Prostate gland (tissue), 2 donors: ENCODE results near the gene ZHX3. TPM values are rescaled to one million over a fixed set of nuclear protein-coding genes. Genes with fewer than 3 reads are reported as not detected.

Source experiments
- DNase-seq: peaks from one replicate; pipeline ENCODE4 v3.0.0-alpha.2; 2019; ENCODE audit warnings: low spot score
- H3K27ac ChIP-seq, 2 donors: fragments of 200-600 bp; sonication (generic); 2 replicates each; pipeline ENCODE4 v1.5.1; 2017 to 2019
- H3K27me3 ChIP-seq: fragments of 200-600 bp; sonication (generic); replicated peaks from 2 replicates; pipeline ENCODE4 v1.5.1; 2019; ENCODE audit not compliant: insufficient read depth
- H3K36me3 ChIP-seq, 2 donors: fragments of 200-600 bp; sonication (generic); 1 replicate in 1 of 2; 2 replicates in 1 of 2; pipeline versions ENCODE4 v1.5.1 to v1.8.1; 2017 to 2019
- H3K4me1 ChIP-seq: fragments of 200-600 bp; sonication (generic); replicated peaks from 2 replicates; pipeline ENCODE4 v1.5.1; 2019
- H3K4me3 ChIP-seq, 2 donors: fragments of 200-600 bp; sonication (generic); 2 replicates each; pipeline ENCODE4 v1.5.1; 2017 to 2019
- H3K9me3 ChIP-seq: fragments of 200-600 bp; sonication (generic); 2 replicates; pipeline ENCODE4 v1.5.1; 2017
- POLR2A ChIP-seq: fragments of 450-650 bp; IDR thresholded peaks from one replicate; pipeline ENCODE4 v1.6.1; 2016; ENCODE audit warnings: antibody characterized with exemption, mild to moderate bottlenecking
- POLR2AphosphoS5 ChIP-seq: sonication (generic); formaldehyde crosslinking; IDR thresholded peaks from one replicate; pipeline ENCODE4 v1.6.1; 2017; ENCODE audit warnings: antibody characterized with exemption
- WGBS: methylation state at CpG from one replicate; pipeline ENCODE4 v1.1.5; 2018; 5-methylcytosine and 5-hydroxymethylcytosine counted together
- intact Hi-C: fragments of 100-400 bp; cut with DNase I; formaldehyde crosslinking; loops from one replicate; pipeline ENCODE4 v1.14.2; 2022
- total RNA-seq, 2 donors: library from RNA; depleted of rRNA; stranded (reverse); fragments of >200 nt; gene quantifications; one replicate each; pipeline ENCODE4 v1.1.0, GENCODE V29; 2016
- TF ChIP-seq, protein P1 (sequence below), 4 experiments: fragments of 200-600 bp in 2 of 4; fragments of 450-650 bp in 2 of 4; sonication (generic) in 2 of 4; IDR thresholded peaks; 1 replicate in 3 of 4; 2 replicates in 1 of 4; pipeline ENCODE4 v1.5.1; 2016 to 2019; ENCODE audit warnings: antibody characterized with exemption in 4 of 4, mild to moderate bottlenecking in 2 of 4, moderate library complexity in 2 of 4

Gene ZHX3
- total RNA-seq, 2 donors from 2014 or later = 24.9 to 42.6 TPM

DNA sequence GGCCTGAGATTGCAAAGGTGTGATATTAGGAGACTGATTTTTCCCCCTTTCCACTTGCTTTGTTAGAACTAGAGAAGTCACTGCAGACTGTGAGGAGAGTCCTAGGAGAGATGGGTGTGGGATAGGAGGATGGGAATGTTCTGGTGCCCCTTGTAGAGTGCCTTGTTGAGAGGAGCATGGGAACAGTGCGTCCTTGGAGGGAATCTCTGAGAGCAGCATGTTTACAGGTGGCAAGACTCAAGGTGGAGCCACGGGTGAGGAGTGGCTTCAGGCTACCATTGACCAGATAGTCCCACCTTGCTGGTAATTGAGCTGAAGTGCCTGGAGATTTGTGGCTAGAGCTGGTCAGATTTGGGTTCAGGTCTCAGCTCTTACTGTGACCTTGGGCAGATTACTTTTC, 174.2 kb downstream of the ZHX3 start:
- Histone ChIP-seq H3K36me3 (no peaks in the 10 kb centered on the region), H3K27me3 (no peaks in the 10 kb centered on the region), H3K4me1 (peaks cover 9% of the 10 kb centered on the region), H3K27ac (no peak overlapping the region), H3K4me3 (no peak overlapping the region), H3K9me3 (no peaks in the 10 kb centered on the region)
- no peak for DNase-seq
- WGBS = 50% methylated on average over 2 of the region's 2 CpGs
- TF ChIP-seq, protein P1, sequence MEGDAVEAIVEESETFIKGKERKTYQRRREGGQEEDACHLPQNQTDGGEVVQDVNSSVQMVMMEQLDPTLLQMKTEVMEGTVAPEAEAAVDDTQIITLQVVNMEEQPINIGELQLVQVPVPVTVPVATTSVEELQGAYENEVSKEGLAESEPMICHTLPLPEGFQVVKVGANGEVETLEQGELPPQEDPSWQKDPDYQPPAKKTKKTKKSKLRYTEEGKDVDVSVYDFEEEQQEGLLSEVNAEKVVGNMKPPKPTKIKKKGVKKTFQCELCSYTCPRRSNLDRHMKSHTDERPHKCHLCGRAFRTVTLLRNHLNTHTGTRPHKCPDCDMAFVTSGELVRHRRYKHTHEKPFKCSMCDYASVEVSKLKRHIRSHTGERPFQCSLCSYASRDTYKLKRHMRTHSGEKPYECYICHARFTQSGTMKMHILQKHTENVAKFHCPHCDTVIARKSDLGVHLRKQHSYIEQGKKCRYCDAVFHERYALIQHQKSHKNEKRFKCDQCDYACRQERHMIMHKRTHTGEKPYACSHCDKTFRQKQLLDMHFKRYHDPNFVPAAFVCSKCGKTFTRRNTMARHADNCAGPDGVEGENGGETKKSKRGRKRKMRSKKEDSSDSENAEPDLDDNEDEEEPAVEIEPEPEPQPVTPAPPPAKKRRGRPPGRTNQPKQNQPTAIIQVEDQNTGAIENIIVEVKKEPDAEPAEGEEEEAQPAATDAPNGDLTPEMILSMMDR (IDR thresholded peaks at IDR 0.05) = no peak
- TF ChIP-seq POLR2AphosphoS5 (no peak), POLR2A (no peak)
- intact Hi-C loops = no loop called here

DNA sequence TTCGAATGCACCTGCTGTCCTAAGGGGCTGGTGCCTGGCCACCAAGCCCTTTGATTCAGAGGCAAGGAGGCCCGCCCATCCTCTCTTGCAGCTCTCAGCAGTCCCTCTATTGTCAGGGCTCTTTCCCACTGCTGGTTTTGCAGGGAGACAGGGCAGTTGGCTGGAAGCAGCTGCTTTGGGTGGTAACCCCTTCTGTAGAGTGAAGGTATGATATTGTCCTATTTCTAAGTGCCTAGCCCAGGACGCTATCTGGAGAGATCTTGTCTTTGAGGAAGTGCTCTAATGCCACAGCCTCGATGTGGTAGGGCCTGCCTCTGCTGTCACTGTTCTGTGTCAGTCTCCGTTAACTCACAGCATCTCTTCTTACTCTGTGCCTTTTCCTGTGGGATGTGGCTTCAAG, 174.6 kb downstream of the ZHX3 start:
- no peak overlapping the region for H3K27ac ChIP-seq
- H3K4me1 ChIP-seq = peaks cover 9% of the 10 kb centered on the region
- H3K36me3 ChIP-seq = no peaks in the 10 kb centered on the region
- H3K4me3 ChIP-seq = no peak overlapping the region
- no peaks in the 10 kb centered on the region for H3K9me3 ChIP-seq
- intact Hi-C loops = no loop called here
- H3K27me3 ChIP-seq = no peaks in the 10 kb centered on the region
- no peak for DNase-seq
- WGBS = 43% methylated on average over 5 of the region's 5 CpGs
- TF ChIP-seq, protein P1 (IDR thresholded peaks at IDR 0.05) = no peak
- no peak for TF ChIP-seq POLR2AphosphoS5
- TF ChIP-seq POLR2A = no peak

DNA sequence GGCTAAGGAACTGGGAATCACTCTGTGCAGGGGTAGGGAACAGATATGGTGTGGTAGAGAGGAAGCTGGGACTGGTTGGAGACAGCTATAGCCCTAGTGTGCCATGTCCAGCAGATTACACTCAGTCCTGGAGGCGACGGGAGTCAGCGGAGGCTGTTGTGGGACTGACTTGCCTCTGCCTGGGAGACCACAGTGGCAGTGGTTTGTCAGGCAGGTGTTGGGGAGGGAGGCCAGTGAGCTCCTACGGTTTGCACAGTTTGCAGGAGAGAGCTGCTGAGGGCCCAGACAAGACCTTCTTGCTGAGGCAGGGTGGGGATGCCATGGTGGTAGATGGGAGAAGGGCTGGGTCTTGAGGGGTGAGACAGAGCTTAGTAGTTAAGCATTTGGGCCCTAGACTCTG, 175.3 kb downstream of the ZHX3 start:
- no peak overlapping the region for H3K4me3 ChIP-seq
- no peaks in the 10 kb centered on the region for H3K27me3 ChIP-seq
- no peak for TF ChIP-seq POLR2AphosphoS5
- intact Hi-C loops = no loop called here
- peaks cover 9% of the 10 kb centered on the region for H3K4me1 ChIP-seq
- H3K36me3 ChIP-seq = no peaks in the 10 kb centered on the region
- WGBS = 87% methylated on average over 4 of the region's 4 CpGs
- peak overlapping the region in 1 of 2 donors; percentile 40 for H3K27ac ChIP-seq
- DNase-seq = no peak
- H3K9me3 ChIP-seq = no peaks in the 10 kb centered on the region

DNA sequence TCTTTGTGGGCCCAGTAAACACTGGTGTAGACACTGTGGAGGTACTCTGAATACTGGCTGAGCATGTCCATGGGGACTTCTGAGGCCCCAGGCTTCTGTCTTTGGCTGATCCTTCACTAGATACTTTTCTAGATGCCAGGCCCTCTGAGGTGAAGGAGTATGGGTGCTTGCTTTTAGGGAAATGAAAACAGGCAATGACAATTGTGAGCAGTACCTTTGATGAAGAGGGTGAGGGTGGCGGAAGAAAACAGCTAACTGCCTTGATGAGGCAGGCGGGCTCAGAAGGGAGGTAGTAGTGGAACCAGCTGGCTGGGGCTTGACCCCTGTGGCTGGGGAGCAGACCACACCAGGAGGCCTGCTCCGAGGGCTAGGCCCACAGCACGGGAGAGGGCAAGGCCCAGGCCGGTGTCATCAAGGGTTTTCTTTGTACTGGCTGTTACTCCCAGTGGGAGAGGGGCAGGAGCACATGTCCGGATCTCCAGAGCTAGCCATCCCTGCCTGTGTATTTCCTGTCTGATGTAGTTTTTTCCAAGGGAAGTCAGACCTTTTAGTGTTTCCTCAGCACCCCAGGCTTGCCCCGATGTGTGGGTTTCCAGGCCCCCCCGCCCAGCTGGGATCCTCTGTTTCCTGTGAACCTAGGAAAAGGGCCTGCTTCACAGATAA, 176.2 kb downstream of the ZHX3 start:
- H3K4me1 ChIP-seq = peaks cover 7% of the 10 kb centered on the region
- DNase-seq = no peak
- intact Hi-C loops = no loop called here
- TF ChIP-seq POLR2AphosphoS5 (no peak), POLR2A (no peak)
- TF ChIP-seq, protein P1 (IDR thresholded peaks at IDR 0.05) = no peak
- H3K27me3 ChIP-seq = no peaks in the 10 kb centered on the region
- H3K4me3 ChIP-seq = no peak overlapping the region
- peak overlapping the region; percentile 40 to 49 for H3K27ac ChIP-seq
- no peaks in the 10 kb centered on the region for H3K9me3 ChIP-seq
- WGBS = 44% methylated on average over 8 of the region's 8 CpGs
- no peaks in the 10 kb centered on the region for H3K36me3 ChIP-seq

DNA sequence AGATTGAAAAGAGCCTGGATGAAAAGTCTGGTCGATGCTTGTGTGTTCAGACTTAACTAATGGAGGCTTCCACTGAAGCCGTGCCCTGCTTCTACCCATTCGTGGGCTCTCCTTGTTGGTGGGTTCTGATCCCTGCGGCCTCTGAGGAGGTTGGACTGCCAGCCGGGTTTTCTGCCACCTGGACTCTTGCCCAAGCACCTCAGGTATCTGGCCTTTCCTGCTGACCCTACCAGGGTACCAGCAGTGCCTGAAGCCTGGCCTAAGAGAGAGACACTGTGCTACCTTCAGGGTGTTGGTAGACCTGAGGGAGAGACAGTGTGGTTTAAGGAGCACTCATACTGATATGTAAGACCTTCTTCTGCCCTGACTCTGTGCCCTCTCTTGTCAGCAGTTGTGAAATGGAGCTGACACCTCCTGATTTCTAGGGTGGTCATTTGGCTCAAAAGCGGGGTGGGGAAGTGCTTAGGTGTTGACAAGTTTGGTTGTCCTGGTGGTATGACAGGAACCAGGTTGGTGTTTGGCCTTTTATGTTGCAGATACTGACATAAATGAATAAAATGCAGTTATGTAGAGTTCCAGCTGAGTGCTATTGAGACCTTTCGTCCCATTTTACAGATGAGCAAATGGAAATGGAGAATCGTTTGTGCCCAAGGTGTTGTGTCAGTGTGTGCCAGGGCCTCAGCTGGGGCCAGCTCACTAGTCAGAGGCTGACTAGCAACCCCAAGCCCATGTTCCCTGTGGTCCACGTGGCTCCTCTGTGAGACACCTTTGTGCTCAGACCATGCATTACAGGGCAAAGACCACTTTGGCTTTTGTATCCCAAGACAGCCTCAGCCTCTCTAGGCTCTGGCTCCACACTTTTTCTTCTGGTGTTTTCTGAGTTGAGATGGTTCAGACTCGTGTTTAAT, 177.1 kb downstream of the ZHX3 start:
- Histone ChIP-seq H3K4me1 (peaks cover under 1% of the 10 kb centered on the region), H3K27ac (peak overlapping the region in 1 of 2 donors; percentile 40), H3K27me3 (no peaks in the 10 kb centered on the region), H3K4me3 (no peak overlapping the region), H3K36me3 (no peaks in the 10 kb centered on the region), H3K9me3 (no peaks in the 10 kb centered on the region)
- DNase-seq = no peak
- intact Hi-C loops = no loop called here
- WGBS = 56% methylated on average over 10 of the region's 10 CpGs
- TF ChIP-seq POLR2AphosphoS5 (no peak), POLR2A (no peak)
- TF ChIP-seq, protein P1 (IDR thresholded peaks at IDR 0.05) = no peak
